Measurements from ENCODE around the gene A2ML1. TPM values are rescaled to one million over a fixed set of nuclear protein-coding genes. Genes with fewer than 3 reads are reported as not detected.

The A2ML1 gene
- total RNA-seq, 1 donor from 2014 or later, result not detected

DNA sequence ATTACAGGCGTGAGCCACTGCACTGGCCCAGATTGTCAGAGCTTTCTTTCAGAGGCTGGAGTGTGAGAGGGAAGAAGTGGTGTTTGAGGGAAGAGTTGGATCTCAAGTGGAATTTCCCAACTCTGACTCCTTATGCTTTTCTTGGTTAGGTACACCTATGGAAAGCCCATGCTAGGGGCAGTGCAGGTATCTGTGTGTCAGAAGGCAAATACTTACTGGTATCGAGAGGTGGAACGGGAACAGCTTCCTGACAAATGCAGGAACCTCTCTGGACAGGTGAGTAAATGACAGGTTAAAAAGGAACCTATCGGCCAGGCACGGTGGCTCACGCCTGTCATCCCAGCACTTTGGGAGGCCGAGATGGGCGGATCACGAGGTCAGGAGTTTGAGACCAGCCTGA, 14.9 kb downstream of the A2ML1 start:
- intact Hi-C loops (cut with micrococcal nuclease), result no loop called here
- Mint-ChIP-seq H3K4me3 (no peak overlapping the region), H3K27ac (no peak overlapping the region)

DNA sequence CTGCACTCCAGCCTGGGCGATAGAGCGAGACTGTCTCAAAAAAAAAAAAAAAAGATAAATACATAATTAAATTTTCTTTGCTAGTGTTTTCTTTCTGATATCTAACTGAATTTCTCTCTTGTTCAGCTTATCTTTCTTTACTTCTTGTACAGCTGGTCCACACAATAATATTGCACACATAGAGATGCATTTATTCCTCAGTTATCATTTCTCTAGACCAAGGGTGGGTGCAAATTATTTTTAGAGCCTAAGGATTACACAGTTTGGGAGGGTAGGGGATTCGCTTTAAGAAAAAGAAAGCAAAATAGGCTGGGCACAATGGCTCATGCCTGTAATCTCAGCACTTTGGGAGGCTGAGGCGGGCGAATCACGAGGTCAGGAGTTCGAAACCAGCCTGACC, 17.9 kb downstream of the A2ML1 start:
- POLR2A ChIA-PET, result no interaction called here
- Mint-ChIP-seq H3K27ac (no peak overlapping the region), H3K9me3 (no peaks in the 10 kb centered on the region), H3K4me1 (no peaks in the 10 kb centered on the region), H3K4me3 (no peak overlapping the region), H3K27me3 (peaks cover 17% of the 10 kb centered on the region), H3K36me3 (ENCODE audit: low read depth) (no peaks in the 10 kb centered on the region)
- TF ChIP-seq, protein P1, sequence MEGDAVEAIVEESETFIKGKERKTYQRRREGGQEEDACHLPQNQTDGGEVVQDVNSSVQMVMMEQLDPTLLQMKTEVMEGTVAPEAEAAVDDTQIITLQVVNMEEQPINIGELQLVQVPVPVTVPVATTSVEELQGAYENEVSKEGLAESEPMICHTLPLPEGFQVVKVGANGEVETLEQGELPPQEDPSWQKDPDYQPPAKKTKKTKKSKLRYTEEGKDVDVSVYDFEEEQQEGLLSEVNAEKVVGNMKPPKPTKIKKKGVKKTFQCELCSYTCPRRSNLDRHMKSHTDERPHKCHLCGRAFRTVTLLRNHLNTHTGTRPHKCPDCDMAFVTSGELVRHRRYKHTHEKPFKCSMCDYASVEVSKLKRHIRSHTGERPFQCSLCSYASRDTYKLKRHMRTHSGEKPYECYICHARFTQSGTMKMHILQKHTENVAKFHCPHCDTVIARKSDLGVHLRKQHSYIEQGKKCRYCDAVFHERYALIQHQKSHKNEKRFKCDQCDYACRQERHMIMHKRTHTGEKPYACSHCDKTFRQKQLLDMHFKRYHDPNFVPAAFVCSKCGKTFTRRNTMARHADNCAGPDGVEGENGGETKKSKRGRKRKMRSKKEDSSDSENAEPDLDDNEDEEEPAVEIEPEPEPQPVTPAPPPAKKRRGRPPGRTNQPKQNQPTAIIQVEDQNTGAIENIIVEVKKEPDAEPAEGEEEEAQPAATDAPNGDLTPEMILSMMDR (IDR thresholded peaks at IDR 0.05), result no peak
- ATAC-seq (ENCODE audit: low read depth), result no peak
- intact Hi-C loops (cut with micrococcal nuclease), result no loop called here
- DNase-seq, result no peak
- CTCF ChIA-PET, result no interaction called here

More for the DNA sequence above, 14.9 kb downstream of the A2ML1 start:
- ChIA-PET CTCF (no interaction called here), POLR2A (no interaction called here)
- H3K4me1 Mint-ChIP-seq, result no peaks in the 10 kb centered on the region
- no peaks in the 10 kb centered on the region for H3K36me3 Mint-ChIP-seq (ENCODE audit: low read depth)
- peaks cover 17% of the 10 kb centered on the region for H3K27me3 Mint-ChIP-seq
- DNase-seq (no peak), ATAC-seq (ENCODE audit: low read depth) (no peak)
- TF ChIP-seq, protein P1 (IDR thresholded peaks at IDR 0.05), result no peak
- H3K9me3 Mint-ChIP-seq, result no peaks in the 10 kb centered on the region

DNA sequence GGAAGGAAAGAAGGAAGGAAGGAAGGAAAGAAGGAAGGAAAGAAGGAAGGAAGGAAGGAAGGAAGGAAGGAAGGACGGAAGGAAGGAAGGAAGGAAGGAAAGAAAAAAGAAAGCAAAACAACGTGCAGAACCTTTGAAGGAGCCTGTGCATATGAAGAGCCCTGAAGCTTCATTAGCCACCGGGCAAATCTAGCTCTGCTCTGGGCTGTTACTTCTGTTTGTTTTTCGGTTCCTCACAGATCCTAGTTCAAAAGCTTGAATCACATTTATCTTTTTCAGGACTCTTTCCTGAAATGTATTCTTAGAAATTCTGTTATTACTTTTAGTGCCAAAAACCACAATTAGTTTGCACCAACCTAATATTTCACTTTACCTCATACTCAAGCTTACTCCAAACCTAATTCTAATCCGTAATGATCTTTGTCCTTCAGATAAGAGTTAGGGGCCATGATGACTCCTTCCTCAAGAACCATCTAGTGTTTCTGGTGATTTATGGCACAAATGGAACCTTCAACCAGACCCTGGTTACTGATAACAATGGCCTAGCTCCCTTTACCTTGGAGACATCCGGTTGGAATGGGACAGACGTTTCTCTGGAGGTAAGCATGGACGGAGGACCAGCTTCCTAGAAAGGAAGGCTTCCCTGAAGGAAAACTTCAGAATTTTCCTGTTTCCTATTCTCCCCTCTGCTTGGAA, 18.7 kb downstream of the A2ML1 start:
- no peak for ATAC-seq (ENCODE audit: low read depth)
- intact Hi-C loops (cut with micrococcal nuclease), result no loop called here
- ChIA-PET CTCF (no interaction called here), POLR2A (no interaction called here)
- peaks cover 13% of the 10 kb centered on the region for H3K27me3 Mint-ChIP-seq
- H3K9me3 Mint-ChIP-seq, result no peaks in the 10 kb centered on the region
- no peak overlapping the region for H3K4me3 Mint-ChIP-seq
- TF ChIP-seq, protein P1 (IDR thresholded peaks at IDR 0.05), result no peak
- H3K4me1 Mint-ChIP-seq, result no peaks in the 10 kb centered on the region
- DNase-seq, result no peak
- H3K27ac Mint-ChIP-seq, result no peak overlapping the region
- no peaks in the 10 kb centered on the region for H3K36me3 Mint-ChIP-seq (ENCODE audit: low read depth)

DNA sequence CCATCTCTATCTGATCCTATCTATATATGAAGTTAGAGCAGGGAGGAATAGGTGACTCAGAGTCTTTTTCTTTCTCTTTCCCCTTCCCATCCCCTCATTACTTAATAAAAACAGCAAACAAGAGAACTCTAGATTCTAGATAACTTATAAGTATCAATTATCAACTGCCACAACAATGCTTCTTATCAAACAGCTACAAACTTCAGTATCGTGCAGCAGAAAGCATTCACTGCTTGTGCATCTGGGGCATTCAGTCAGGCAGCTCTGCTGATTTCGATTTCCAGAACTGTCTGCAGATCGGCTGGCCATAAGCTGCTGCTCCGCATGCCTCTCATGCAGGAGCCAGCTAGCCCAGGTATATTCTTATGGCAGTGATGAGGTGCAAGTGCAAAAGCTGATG, 19.4 kb downstream of the A2ML1 start:
- intact Hi-C loops (cut with micrococcal nuclease), result no loop called here
- ChIA-PET CTCF (no interaction called here), POLR2A (no interaction called here)
- H3K27ac Mint-ChIP-seq, result no peak overlapping the region
- no peak overlapping the region for H3K4me3 Mint-ChIP-seq
- TF ChIP-seq, protein P1 (IDR thresholded peaks at IDR 0.05), result no peak
- H3K4me1 Mint-ChIP-seq, result no peaks in the 10 kb centered on the region
- no peak for DNase-seq
- H3K9me3 Mint-ChIP-seq, result no peaks in the 10 kb centered on the region
- H3K27me3 Mint-ChIP-seq, result peaks cover 10% of the 10 kb centered on the region
- ATAC-seq (ENCODE audit: low read depth), result no peak
- no peaks in the 10 kb centered on the region for H3K36me3 Mint-ChIP-seq (ENCODE audit: low read depth)

DNA sequence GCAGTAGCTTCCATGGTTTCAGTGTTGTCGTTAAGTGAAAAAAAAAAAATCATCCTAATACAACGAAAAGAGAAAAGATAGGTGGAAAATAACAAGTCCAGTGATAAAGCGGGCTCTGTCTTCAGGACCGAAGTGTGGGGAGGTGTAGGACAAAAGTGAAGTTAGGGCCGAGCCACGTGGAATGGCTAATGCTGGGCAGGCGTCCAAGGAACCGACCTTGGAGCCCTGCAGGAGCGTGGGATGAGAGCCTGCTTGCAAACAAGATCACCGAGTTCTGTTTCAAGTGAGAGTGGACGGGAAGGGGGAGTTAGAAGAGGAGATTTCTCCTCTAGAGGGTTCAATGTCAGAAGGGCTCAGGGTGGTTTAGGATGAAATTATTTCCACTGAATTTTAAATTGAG, 22.2 kb downstream of the A2ML1 start:
- Mint-ChIP-seq H3K4me3 (no peak overlapping the region), H3K4me1 (no peaks in the 10 kb centered on the region), H3K27ac (no peak overlapping the region), H3K36me3 (ENCODE audit: low read depth) (no peaks in the 10 kb centered on the region), H3K9me3 (no peaks in the 10 kb centered on the region), H3K27me3 (peaks cover 12% of the 10 kb centered on the region)
- ChIA-PET CTCF (no interaction called here), POLR2A (no interaction called here)
- TF ChIP-seq, protein P1 (IDR thresholded peaks at IDR 0.05), result no peak
- intact Hi-C loops (cut with micrococcal nuclease), result no loop called here
- no peak for DNase-seq
- no peak for ATAC-seq (ENCODE audit: low read depth)

All from activated B cell treated with CpG ODN at 0.5 μM for 24 hours (primary cell).